BLaER1 treated with 17β-estradiol and CSF1 and Interleukin-3, amounts not matched to agents 10 nM and 100 nM (cell line): ENCODE results near the gene CYP2D6.
A peak's percentile ranks its signal among the peaks of the same experiment; 100 is the strongest.
"Not testable (repeated sequence)": the region's sequence is repeated elsewhere in the genome, so short reads cannot be mapped to it uniquely, and the experiment has no call there.

ENCODE experiments used
- H3K27ac ChIP-seq, 11 experiments: shearing (Covaris generic); formaldehyde crosslinking; 2 replicates each; pipeline ENCODE4 v1.8.1; 2022
- H3K27me3 ChIP-seq, 11 experiments: shearing (Covaris generic); formaldehyde crosslinking; 2 replicates each; pipeline ENCODE4 v1.8.1; 2022
- H3K36me3 ChIP-seq, 11 experiments: shearing (Covaris generic); formaldehyde crosslinking; 2 replicates each; pipeline ENCODE4 v1.8.1; 2022
- H3K4me1 ChIP-seq, 10 experiments: shearing (Covaris generic); formaldehyde crosslinking; 2 replicates each; pipeline ENCODE4 v1.8.1; 2022
- H3K4me2 ChIP-seq, 11 experiments: shearing (Covaris generic); formaldehyde crosslinking; 2 replicates each; pipeline ENCODE4 v1.8.1; 2022
- H3K4me3 ChIP-seq, 10 experiments: shearing (Covaris generic); formaldehyde crosslinking; 2 replicates each; pipeline ENCODE4 v1.8.1; 2022
- H3K9ac ChIP-seq, 11 experiments: shearing (Covaris generic); formaldehyde crosslinking; 2 replicates each; pipeline ENCODE4 v1.8.1; 2022
- H3K9me3 ChIP-seq, 11 experiments: shearing (Covaris generic); formaldehyde crosslinking; replicated peaks in 1 of 11; 2 replicates each; pipeline ENCODE4 v1.8.1; 2022
- H4K20me1 ChIP-seq, 11 experiments: shearing (Covaris generic); formaldehyde crosslinking; 2 replicates each; pipeline ENCODE4 v1.8.1; 2022
- Cebpa-rat ChIP-seq, 11 experiments: shearing (Covaris generic); IDR thresholded peaks; 2 replicates each; pipeline ENCODE4 v1.8.1; 2022

Gene CYP2D6

DNA sequence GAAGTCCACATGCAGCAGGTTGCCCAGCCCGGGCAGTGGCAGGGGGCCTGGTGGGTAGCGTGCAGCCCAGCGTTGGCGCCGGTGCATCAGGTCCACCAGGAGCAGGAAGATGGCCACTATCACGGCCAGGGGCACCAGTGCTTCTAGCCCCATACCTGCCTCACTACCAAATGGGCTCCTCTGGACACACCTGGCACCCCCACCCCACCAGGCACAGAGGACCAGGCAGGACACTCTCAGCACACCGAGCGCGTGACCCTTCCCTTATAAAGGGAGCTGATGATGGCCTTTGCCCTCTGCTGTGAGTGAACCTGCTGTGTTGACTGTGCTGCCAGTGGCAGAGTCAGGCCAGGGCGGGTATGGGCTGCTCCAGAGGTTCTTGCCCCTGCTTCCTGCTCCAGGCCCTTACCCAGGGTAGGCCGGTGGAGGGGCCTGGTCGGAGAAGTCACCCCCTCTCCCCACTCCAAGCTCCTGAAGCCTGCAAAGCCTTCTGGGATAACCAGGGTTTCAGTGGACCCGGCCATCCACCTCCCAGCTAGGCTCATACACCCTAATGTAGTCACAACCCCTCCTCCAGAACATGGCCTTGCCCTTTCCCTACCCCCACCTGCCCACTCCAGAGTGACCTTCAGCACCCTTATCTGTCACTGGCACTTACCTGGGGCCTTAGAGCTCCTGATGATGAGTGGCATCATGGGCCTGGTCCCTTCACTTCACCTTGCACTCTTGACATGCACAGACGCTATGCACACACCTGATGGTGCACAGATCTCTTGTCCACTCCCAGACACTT, at the start of gene CYP2D6:
Gene CYP2D6, minus strand, starts transcription at position 172 of the 793 bp plus-strand sequence. Its CDS starts 19 bp downstream, at position 153.
- H3K27ac ChIP-seq, H3K4me2 ChIP-seq, H3K9me3 ChIP-seq, H3K9ac ChIP-seq, H3K27me3 ChIP-seq, H4K20me1 ChIP-seq, H3K36me3 ChIP-seq, H3K4me3 ChIP-seq: not testable (repeated sequence)
- H3K4me1 ChIP-seq, result peaks cover 0 to 29% (median 24%) of the 10 kb centered on the region in 10 experiments; a peak in 14 of 20 replicates

GRCh38 chr22:42179616-42180015, 49.0 kb upstream of the CYP2D6 start:
- no peaks in the 10 kb centered on the region for H3K27me3 ChIP-seq
- no peak for TF ChIP-seq Cebpa-rat (IDR thresholded peaks at IDR 0.05)
- H3K9me3 ChIP-seq, result no peaks in the 10 kb centered on the region
- H3K4me3 ChIP-seq, result no peak overlapping the region
- peaks cover 27 to 61% (median 40%) of the 10 kb centered on the region in 11 experiments for H3K36me3 ChIP-seq
- H3K27ac ChIP-seq, result no peak overlapping the region
- H3K4me2 ChIP-seq, result peak overlapping the region in 1 of 11 experiments; percentile 9; a peak in 1 of 22 replicates
- peaks cover 41 to 86% (median 68%) of the 10 kb centered on the region in 11 experiments for H4K20me1 ChIP-seq
- H3K4me1 ChIP-seq, result peaks cover 7 to 28% (median 22%) of the 10 kb centered on the region in 10 experiments; a peak in 19 of 20 replicates
- no peak overlapping the region for H3K9ac ChIP-seq

DNA sequence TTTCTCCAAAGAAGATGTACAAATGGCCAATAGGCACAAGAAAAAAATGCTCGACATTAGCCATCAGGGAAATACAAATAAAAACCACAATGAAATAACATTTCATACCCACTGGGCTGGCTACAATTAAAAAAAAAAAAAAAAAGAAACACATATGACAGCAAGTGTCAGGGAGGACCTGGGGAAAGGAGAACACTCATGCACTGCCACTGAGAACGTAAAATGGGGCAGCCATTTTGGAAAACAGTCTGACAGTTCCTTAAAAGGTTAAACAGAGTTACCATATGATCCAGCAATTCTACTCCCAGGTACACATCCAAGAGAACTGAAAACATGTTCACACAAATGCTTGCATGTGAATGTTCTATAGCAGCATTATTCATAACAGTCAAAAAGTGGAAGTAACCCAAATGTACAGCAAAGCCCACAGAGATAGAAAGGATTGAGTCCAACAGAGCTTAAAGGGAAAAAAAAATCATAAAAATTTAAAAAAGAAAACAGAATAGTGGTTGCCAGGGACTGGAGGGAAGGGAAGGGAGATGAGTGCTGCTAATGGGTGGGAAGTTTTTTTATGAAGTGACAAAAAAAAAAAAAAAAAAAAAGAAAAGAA, 48.4 kb upstream of the CYP2D6 start:
- Histone ChIP-seq H3K27me3 (no peaks in the 10 kb centered on the region), H3K9ac (no peak overlapping the region), H3K4me1 (peaks cover 13 to 34% (median 28%) of the 10 kb centered on the region in 10 experiments), H4K20me1 (peaks cover 47 to 86% (median 68%) of the 10 kb centered on the region in 11 experiments), H3K36me3 (peaks cover 27 to 61% (median 40%) of the 10 kb centered on the region in 11 experiments), H3K27ac (no peak overlapping the region), H3K4me2 (peak overlapping the region in 5 of 11 experiments; percentile 5 to 26 (median 10); a peak in 3 of 22 replicates), H3K9me3 (no peaks in the 10 kb centered on the region), H3K4me3 (no peak overlapping the region)
- no peak for TF ChIP-seq Cebpa-rat (IDR thresholded peaks at IDR 0.05)

DNA sequence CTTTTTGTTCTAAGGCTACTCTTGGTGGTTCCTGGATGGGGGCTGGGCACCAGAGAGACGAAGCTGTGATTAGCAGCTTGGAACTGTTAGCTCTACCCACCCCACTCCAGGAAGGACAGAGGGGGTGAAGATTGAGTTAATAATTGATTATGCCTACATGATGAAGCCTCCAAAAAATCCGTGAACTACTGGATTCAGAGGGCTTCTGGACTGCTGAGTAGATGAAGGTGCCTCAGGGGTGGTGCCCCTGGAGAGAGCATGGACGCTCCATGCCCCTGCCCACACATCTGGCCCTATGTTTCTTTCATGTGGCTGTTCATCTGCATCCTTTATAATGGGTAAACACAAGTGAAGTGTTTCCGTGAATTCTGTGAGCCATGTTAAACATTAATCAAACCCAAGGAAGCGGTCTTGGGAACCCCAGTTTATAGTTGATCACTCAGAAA, 47.3 kb upstream of the CYP2D6 start:
- no peak overlapping the region for H3K4me3 ChIP-seq
- H3K27me3 ChIP-seq, result no peaks in the 10 kb centered on the region
- peaks cover 24 to 46% (median 39%) of the 10 kb centered on the region in 10 experiments for H3K4me1 ChIP-seq
- peaks cover 27 to 61% (median 40%) of the 10 kb centered on the region in 11 experiments for H3K36me3 ChIP-seq
- H3K9me3 ChIP-seq, result no peaks in the 10 kb centered on the region
- H3K4me2 ChIP-seq, result peak overlapping the region in 4 of 11 experiments; percentile 5 to 26 (median 16); a peak in 5 of 22 replicates
- no peak for TF ChIP-seq Cebpa-rat (IDR thresholded peaks at IDR 0.05)
- H3K9ac ChIP-seq, result no peak overlapping the region
- peaks cover 49 to 86% (median 68%) of the 10 kb centered on the region in 11 experiments for H4K20me1 ChIP-seq
- no peak overlapping the region for H3K27ac ChIP-seq

DNA sequence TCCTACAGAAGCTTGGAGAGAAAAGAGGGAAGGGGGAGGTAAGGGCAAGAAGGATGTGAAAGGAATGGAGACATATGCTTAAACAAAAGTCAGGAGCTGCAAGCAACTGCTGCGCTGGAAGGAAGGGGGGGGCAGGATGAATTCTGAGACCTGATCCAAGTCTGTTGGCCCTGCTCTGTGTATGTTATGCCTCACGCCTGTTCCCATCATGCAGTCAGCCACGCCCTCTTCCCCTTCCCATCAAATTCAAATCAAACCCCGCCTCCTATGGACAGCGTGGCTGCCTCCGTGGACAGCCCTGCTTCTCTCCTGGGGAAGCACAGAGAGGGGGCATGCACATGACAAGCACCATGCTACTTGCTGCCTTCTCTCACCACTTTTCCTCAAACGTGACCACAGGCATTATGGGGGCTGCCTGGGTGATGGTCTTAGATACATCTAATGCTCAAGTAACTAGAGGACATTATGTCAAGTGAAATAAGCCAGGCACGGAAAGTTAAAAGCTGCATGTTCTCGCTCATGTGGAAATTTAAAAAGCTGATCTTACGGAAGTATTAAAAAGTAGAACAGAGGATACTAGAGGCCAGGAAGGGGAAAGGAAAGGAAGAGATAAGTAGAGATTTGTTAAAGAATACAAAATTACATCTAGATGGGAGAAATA, 45.8 kb upstream of the CYP2D6 start:
- Histone ChIP-seq H3K4me3 (no peak overlapping the region), H3K36me3 (peaks cover 27 to 69% (median 47%) of the 10 kb centered on the region in 11 experiments), H3K9ac (no peak overlapping the region), H3K4me1 (peaks cover 39 to 61% (median 54%) of the 10 kb centered on the region in 10 experiments), H3K27me3 (no peaks in the 10 kb centered on the region), H3K9me3 (no peaks in the 10 kb centered on the region), H4K20me1 (peaks cover 43 to 86% (median 68%) of the 10 kb centered on the region in 11 experiments), H3K27ac (no peak overlapping the region), H3K4me2 (no peak overlapping the region)
- TF ChIP-seq Cebpa-rat (IDR thresholded peaks at IDR 0.05), result no peak

DNA sequence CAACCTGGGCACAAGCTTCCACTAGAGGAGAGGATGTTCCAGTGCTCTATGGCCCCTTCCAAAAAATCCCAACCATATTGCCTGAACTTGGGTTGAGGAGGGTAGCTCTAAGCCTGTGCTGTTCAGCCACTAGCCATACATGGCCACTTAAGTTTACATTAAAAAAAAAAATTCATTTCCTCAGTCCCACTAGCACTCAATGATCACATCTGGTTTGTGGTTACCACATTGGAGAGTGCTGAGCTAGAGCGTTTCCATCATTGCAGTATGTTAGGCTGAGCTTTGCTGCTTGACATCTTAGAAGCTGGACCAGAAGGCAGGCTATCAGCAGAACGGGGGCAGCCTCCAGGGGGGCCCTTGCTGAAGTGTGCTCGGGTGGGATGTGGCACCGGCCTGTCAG, 43.5 kb upstream of the CYP2D6 start:
- Histone ChIP-seq H3K4me1 (peaks cover 35 to 66% (median 58%) of the 10 kb centered on the region in 10 experiments), H3K9ac (no peak overlapping the region), H4K20me1 (peaks cover 37 to 83% (median 68%) of the 10 kb centered on the region in 11 experiments), H3K4me3 (no peak overlapping the region), H3K27me3 (no peaks in the 10 kb centered on the region), H3K9me3 (no peaks in the 10 kb centered on the region), H3K36me3 (peaks cover 40 to 63% (median 53%) of the 10 kb centered on the region in 11 experiments), H3K4me2 (peak overlapping the region; percentile 19 to 62 (median 49)), H3K27ac (no peak overlapping the region)
- no peak for TF ChIP-seq Cebpa-rat (IDR thresholded peaks at IDR 0.05)

DNA sequence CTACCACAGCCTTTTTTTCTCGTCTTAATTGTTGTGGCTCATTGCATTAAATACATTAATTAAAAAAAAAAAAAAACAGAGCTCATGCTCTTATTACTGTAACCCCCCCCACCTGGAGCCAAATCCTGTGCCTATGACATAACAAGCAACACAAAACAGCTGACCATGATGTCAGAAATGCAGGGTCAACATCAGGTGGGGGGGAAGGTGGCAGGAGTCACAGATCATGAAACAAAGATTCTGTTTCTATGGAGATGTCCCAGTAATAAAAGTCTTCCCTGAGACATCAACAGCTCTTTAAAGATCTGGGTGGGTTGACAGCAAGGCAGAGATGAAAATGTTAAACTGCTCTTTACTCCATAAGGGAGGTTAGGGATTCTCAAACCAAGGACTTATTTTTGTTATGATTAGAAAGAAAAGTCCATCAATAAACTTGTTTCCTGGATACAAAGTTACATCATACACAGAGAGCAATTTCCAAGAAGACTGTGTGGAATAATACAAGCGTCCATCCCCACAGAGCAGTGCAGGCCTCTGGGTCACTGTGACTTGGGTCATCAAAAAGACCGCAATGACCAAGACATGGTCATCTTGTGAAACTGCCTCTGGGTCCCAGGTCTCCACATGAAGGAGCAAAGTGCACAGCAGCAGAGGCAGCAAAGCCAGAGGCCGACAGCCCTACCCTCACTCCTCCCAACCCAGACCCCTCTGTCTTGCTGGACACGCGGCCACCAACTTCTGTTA, 42.7 kb upstream of the CYP2D6 start:
- Histone ChIP-seq H3K4me1 (peaks cover 35 to 64% (median 54%) of the 10 kb centered on the region in 10 experiments), H3K36me3 (peaks cover 39 to 61% (median 51%) of the 10 kb centered on the region in 11 experiments), H4K20me1 (peaks cover 37 to 85% (median 66%) of the 10 kb centered on the region in 11 experiments), H3K4me3 (no peak overlapping the region), H3K9me3 (no peaks in the 10 kb centered on the region), H3K4me2 (peak overlapping the region; percentile 19 to 67 (median 56)), H3K27ac (no peak overlapping the region), H3K27me3 (no peaks in the 10 kb centered on the region), H3K9ac (no peak overlapping the region)
- TF ChIP-seq Cebpa-rat (IDR thresholded peaks at IDR 0.05), result no peak

DNA sequence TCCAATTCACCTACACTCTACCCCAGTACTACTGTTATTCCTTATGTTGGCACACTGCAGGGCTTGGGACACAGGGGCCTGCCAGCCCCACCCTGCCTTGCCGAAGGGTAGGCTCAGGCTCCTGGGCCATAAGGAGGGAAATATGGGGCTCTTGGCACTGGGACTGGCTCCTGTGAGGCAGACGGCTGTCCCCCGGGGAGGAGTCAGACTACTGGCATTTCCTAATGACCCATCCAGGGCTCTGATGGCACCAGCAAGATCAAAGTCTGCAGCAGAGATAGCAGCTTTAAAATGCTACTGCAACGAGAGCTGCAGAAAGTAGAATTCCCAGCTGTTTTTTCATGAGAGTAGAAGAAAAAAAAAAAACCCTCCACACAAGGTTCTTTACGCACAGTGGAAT, 42.2 kb upstream of the CYP2D6 start:
- H3K27ac ChIP-seq, result peak overlapping the region in 6 of 11 experiments; percentile 16 to 38 (median 22); a peak in 4 of 22 replicates
- peak overlapping the region; percentile 19 to 67 (median 56) for H3K4me2 ChIP-seq
- no peak for TF ChIP-seq Cebpa-rat (IDR thresholded peaks at IDR 0.05)
- H3K4me3 ChIP-seq, result no peak overlapping the region
- H3K36me3 ChIP-seq, result peaks cover 39 to 61% (median 52%) of the 10 kb centered on the region in 11 experiments
- peaks cover 35 to 84% (median 68%) of the 10 kb centered on the region in 11 experiments for H4K20me1 ChIP-seq
- no peaks in the 10 kb centered on the region for H3K27me3 ChIP-seq
- H3K4me1 ChIP-seq, result peaks cover 35 to 59% (median 51%) of the 10 kb centered on the region in 10 experiments
- 0 out of 22 replicates have a peak overlapping the region, but pooled peaks of 1 of the 11 experiments have one; percentile 18 for H3K9ac ChIP-seq
- H3K9me3 ChIP-seq, result no peaks in the 10 kb centered on the region
